ENCODE data around the gene NDP. TPM values are rescaled to one million over a fixed set of nuclear protein-coding genes. Genes with fewer than 3 reads are reported as not detected.
A peak's percentile ranks its signal among the peaks of the same experiment; 100 is the strongest.
"Not testable (repeated sequence)": the region's sequence is repeated elsewhere in the genome, so short reads cannot be mapped to it uniquely, and the experiment has no call there.

Gene NDP
- total RNA-seq, 6 experiments from 2014 or later, result not detected

DNA sequence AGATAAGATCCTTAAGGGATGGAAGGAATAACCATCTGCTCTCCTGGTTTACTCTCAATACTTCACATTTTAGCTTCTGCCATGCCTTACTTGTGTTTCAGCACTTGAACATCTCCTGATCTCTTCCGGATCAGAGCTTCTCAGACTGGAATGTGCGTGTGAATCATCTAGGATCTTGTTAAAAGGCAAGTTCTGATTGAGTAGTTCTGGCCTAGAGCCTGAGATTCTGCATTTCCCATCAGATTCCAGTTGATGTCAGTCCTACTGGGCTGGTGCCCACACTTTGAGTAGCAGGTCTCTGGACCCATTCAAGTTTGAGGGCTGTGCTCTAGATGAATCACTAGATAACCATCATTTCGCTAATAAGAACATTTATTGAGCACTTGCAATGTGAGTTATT is 20.0 kb downstream of the NDP start:
- 79% methylated on average over 3 of the region's 3 CpGs for WGBS (ENCODE audit: insufficient coverage, low coverage, low lambda C conversion rate, missing lambda C conversion rate)
- Histone ChIP-seq H3K4me1 (no peaks in the 10 kb centered on the region), H3K36me3 (no peaks in the 10 kb centered on the region), H3K27ac (no peak overlapping the region), H3K27me3 (peaks cover 0 to 5% of the 10 kb centered on the region in 2 donors), H3K9me3 (no peaks in the 10 kb centered on the region), H3K4me3 (no peak overlapping the region)
- ATAC-seq (no peak), DNase-seq (no peak)
- no peak for TF ChIP-seq POLR2A (IDR thresholded peaks at IDR 0.05)
- intact Hi-C loops (cut with DNase I), result loop anchor here in 1 of 2 donors (10.0 kb wide), 1 partner anchor 1232 kb away; no protein-coding TSS in a partner anchor

DNA sequence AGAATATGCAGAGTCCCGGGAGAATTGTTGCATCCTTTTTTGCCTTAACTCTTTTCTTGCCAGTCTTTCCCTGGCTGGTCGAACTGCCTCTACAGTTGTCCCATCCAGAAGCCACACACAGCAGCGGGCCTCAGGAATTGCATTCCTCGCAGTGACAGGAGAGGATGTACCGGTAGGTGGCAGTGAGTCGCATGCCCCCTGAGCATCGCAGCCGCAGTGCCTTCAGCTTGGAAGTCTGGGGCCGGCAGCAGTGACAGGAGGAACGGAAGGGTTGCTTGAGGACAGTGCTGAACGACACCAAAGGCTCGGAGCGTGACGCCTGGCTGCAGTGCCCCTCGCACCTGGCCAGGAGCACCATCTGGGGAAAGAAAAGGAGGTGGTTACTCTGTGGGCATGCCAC is 23.5 kb downstream of the NDP start:
- DNase-seq, result peak; percentile 44 to 61 (median 49)
- no peaks in the 10 kb centered on the region for H3K36me3 ChIP-seq
- ATAC-seq, result peak; percentile 72 to 85 (median 83)
- H3K9me3 ChIP-seq, result no peaks in the 10 kb centered on the region
- WGBS (ENCODE audit: insufficient coverage, low coverage, low lambda C conversion rate, missing lambda C conversion rate), result 5% methylated on average over 13 of the region's 15 CpGs
- intact Hi-C loops (cut with DNase I), result loop anchor here in 1 of 2 donors (10.0 kb wide), 1 partner anchor 1235 kb away; no protein-coding TSS in a partner anchor
- H3K4me1 ChIP-seq, result no peaks in the 10 kb centered on the region
- no peak overlapping the region for H3K4me3 ChIP-seq
- H3K27ac ChIP-seq, result no peak overlapping the region
- TF ChIP-seq, protein P1, sequence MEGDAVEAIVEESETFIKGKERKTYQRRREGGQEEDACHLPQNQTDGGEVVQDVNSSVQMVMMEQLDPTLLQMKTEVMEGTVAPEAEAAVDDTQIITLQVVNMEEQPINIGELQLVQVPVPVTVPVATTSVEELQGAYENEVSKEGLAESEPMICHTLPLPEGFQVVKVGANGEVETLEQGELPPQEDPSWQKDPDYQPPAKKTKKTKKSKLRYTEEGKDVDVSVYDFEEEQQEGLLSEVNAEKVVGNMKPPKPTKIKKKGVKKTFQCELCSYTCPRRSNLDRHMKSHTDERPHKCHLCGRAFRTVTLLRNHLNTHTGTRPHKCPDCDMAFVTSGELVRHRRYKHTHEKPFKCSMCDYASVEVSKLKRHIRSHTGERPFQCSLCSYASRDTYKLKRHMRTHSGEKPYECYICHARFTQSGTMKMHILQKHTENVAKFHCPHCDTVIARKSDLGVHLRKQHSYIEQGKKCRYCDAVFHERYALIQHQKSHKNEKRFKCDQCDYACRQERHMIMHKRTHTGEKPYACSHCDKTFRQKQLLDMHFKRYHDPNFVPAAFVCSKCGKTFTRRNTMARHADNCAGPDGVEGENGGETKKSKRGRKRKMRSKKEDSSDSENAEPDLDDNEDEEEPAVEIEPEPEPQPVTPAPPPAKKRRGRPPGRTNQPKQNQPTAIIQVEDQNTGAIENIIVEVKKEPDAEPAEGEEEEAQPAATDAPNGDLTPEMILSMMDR (IDR thresholded peaks at IDR 0.05), result peak in 3 of 4 donors; percentile 49 to 59 (median 53)
- no peak for TF ChIP-seq POLR2A (IDR thresholded peaks at IDR 0.05)
- H3K27me3 ChIP-seq, result peaks cover 0 to 7% of the 10 kb centered on the region in 2 donors

DNA sequence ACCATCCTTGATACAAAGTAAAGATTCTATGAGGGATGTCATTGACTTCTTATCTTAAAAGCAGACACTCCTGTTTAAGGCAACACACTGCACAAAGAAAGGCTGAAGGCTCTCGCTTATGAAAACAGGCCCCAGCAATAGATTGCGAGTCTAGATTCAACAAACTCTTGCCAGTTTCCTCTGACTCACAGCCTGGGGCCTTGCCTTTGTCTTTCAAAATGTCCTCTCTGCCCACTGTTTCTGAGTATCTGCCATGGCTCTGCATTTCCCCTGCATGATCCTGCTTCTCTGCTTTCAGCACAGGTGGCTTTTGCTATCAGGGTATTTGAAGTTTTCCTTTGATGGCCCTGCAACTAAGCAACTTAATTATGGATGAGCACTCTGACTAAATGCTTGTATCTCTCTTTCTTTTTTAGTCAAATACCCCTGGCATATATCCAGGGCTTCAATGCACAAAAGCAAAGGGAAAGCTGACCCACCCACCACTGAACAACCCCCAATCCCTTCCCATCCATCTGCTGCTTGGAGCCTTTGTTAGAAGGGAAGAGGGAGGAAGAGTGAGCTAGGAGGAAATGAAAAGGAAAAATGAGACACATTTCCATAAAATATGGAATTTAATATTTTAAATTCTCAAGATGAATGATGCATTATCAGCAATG is 32.2 kb downstream of the NDP start:
- peaks cover 0 to 4% of the 10 kb centered on the region in 2 donors for H3K27me3 ChIP-seq
- H3K27ac ChIP-seq, result no peak overlapping the region
- H3K36me3 ChIP-seq, result no peaks in the 10 kb centered on the region
- H3K9me3 ChIP-seq, result no peaks in the 10 kb centered on the region
- no peak for ATAC-seq
- H3K4me3 ChIP-seq, result no peak overlapping the region
- TF ChIP-seq, protein P1 (IDR thresholded peaks at IDR 0.05), result no peak
- TF ChIP-seq POLR2A (IDR thresholded peaks at IDR 0.05), result no peak
- no peak for DNase-seq
- H3K4me1 ChIP-seq, result no peaks in the 10 kb centered on the region
- intact Hi-C loops (cut with DNase I), result no loop called here
- 83% methylated on average over 1 of the region's 2 CpGs for WGBS (ENCODE audit: insufficient coverage, low coverage, low lambda C conversion rate, missing lambda C conversion rate)

DNA sequence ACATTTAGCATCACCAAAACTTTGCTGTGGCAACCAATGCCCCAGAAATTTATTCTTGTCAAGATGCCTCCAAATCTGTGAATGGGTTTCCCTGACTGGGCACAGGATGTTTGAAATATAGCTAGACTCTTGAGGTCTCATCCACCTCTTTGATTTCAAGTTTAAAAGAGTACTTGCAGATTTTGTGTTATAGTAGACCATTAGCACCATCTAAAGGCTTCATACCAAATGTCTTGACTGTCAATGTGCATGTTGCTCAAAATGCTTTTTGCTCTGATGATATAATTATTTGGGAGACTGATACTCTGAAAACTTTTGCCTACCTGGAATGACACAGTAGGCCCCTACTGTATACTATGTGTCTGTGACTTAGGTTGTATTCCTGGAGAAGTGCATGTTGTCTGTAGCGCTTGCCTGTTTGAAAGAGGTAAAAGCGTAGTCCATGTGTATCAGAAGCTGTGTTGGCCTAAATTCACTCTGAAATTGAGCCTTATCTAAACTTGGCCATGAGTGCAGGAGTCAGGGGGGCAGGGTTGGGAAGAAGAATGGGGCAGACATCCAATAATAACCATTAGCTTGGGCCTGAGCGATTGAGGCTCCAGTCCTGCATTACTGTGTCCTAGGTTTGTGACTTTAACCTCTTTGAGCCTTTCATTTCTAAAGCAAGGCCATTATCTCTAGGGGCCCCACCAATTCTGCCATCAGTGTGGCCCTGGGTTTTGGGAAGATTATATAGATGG is 33.8 kb downstream of the NDP start:
- H3K4me3 ChIP-seq, result no peak overlapping the region
- peaks cover 0 to under 1% of the 10 kb centered on the region in 2 donors for H3K27me3 ChIP-seq
- H3K36me3 ChIP-seq, result no peaks in the 10 kb centered on the region
- ATAC-seq (peak; percentile 54 to 67 (median 56)), DNase-seq (no peak)
- TF ChIP-seq POLR2A (IDR thresholded peaks at IDR 0.05), result no peak
- TF ChIP-seq, protein P1 (IDR thresholded peaks at IDR 0.05), result peak; percentile 24 to 37 (median 34)
- H3K9me3 ChIP-seq, result no peaks in the 10 kb centered on the region
- H3K27ac ChIP-seq, result no peak overlapping the region
- intact Hi-C loops (cut with DNase I), result loop anchor here in 1 of 2 donors (10.0 kb wide), 1 partner anchor 105 kb away; no protein-coding TSS in a partner anchor
- 60% methylated on average over 1 of the region's 3 CpGs for WGBS (ENCODE audit: insufficient coverage, low coverage, low lambda C conversion rate, missing lambda C conversion rate)
- no peaks in the 10 kb centered on the region for H3K4me1 ChIP-seq

DNA sequence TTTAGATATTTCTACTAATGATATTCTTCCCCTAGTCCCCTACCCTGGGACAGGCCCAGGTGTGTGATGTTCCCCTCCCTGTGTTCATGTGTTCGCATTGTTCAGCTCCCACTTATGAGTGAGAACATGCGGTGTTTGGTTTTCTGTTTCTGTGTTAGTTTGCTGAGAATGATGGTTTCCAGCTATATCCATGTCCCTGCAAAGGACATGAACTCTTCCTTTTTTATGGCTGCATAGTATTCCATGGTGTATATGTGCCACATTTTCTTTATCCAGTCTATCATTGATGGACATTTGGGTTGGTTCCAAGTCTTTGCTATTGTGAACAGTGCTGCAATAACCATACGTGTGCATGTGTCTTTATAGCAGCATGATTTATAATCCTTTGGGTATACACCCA is 51.2 kb downstream of the NDP start:
- H3K4me1 ChIP-seq; H3K4me3 ChIP-seq; ATAC-seq; H3K36me3 ChIP-seq; H3K9me3 ChIP-seq; DNase-seq; intact Hi-C loops (cut with DNase I); H3K27me3 ChIP-seq; H3K27ac ChIP-seq: not testable (repeated sequence)
- 58% methylated on average over 2 of the region's 3 CpGs for WGBS (ENCODE audit: insufficient coverage, low coverage, low lambda C conversion rate, missing lambda C conversion rate)

DNA sequence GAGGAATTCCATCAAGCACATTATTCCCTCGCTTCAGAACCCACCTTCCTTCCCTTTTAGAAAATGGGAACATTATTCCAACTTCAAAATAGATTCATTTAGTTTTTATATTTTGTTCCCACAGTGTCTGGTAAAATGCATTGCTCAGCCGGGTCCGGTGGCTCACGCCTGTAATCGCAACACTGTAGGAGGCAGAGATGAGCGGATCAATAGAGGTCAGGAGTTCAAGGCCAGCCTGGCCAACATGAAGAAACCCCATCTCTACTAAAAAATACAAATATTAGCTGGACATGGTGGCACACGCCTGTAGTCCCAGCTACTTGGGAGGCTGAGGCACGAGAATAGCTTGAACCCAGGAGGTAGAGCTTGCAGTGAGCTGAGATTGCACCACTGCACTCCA is 62.4 kb downstream of the NDP start:
- DNase-seq (peak in 1 of 3 donors; percentile 36), ATAC-seq (peak in 3 of 4 donors; percentile 50 to 75 (median 62))
- H3K4me1 ChIP-seq; H3K9me3 ChIP-seq; H3K36me3 ChIP-seq; H3K27me3 ChIP-seq; H3K27ac ChIP-seq; H3K4me3 ChIP-seq; intact Hi-C loops (cut with DNase I): not testable (repeated sequence)
- WGBS (ENCODE audit: insufficient coverage, low coverage, low lambda C conversion rate, missing lambda C conversion rate), result 38% methylated on average over 8 of the region's 8 CpGs

Measured in right lobe of liver (tissue), 6 donors.